ENCODE measurements around the gene UCKL1.

Gene UCKL1

DNA sequence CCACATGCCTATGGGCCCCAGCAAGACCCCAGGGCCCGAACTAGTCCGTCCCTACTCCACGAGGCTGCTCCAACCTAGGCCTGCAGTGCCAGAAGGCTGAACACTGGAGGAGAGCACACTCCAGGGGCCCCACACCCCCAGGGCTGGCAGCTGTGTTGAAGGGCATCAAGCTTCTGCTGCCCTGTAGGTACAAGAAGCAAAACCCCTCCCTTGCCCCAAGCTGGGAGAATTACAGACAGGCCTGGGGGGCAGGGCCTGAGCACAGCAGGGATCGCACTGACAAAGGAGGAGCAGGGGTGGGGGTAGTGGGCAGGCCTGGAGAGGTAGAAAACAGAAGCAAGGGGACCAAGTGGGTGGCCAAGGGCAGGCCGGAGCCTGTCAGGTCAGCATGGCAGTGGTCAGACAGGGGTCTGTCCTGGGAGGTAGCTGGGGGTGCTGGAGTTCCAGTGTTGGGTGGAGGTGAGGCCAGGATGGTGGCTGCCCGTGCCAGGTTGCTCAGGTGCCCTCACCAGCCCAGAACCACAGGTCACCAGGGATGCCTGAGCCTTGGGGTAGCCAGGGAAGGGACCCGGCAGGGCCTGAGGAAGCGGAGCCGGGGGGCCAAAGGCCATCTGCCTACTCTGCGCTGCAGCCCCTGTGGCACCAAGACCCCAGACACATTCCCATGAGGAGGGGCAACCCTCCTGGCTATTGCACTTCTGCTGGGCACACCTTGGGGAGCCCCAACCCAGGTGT is 2.9 kb upstream of the UCKL1 start:
- DNase-seq: no peak

DNA sequence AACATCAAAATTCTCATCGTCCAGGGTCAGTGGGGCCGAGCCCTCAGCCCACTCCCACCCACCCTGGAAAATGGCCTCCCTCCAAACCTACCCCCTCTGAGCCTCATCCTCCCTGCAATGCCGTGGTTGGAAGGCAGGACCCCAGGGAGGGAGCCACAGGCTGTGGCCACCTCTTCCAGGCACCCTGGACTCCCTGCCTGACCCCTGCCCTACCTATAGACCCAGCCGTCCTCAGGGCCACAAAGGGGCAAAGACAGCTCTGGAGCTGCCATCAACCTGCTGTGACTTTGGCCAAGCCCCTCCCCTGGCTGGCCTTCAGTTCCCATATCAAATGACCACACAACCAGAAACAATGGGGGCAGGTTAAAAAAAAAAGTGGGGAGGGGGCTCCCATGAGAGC is 2.3 kb upstream of the UCKL1 start:
- DNase-seq: no peak

DNA sequence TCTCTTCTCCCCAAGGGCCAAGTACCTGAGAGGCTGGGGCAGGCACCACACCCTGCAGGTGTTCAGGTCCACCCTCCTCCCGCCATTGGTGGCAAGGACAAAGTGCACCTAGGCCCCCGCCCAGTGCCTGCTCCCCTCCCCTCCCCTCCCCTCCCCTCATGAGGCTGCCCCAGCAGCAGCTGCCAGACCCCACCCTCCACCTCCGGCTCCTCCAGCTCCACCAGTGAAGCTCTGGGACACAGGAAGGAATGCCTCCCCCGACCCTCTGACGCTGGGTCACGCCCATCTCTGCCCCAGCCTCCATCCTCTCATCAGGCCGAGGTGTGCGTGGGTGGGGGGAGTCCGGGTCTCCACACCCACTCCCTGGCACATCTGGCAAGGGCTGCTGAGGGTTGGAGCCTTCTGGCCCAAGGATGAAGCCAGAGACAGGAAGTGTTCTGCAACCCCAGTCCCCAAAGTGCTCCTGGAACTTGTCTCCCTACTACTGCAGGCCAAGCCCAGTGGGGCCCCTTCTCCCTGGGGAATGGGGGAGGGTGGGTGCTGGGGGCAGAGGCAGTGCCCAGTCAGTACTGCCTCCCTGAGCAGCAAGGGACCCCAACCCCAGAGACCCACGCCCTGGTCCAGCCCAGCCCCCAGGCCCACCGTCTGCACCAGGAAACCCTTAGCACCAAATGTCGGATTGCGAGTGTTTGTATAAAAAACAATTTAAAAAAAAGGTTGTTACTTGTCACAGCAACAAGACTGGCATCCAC is 1.6 kb upstream of the UCKL1 start:
- DNase-seq: no peak

DNA sequence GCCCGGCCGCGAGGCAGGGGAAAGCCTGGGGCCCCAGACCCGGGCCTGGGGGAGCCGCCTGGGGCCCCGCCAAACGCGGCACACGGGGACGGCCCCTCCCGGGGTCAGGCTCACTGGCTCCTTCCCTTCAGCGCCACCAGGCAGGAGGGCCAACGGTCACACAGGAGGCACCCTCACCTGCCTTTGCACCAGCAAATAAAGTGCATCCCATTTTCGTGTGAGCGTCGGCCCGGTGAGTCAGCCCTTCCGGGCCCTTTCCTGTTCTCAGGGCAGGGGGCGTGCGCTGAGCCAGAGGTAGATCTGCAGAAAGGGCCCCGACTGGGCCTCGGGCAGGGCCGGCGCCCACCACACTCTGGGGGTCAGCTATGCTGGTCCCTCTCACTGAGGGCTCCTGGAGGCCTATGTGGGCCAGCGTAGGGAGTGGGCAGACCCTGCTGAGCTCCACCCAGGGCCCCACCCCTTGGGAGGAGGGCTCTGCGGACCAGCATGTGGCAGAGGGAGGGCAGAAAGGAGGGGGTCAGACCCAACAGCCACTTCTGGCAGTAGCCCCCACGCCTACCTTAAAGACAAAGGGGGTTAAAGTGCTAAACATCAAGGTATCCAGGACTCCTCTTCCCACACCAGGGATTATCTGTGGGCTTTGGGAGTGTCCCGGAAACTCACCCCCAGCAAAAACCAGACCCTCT is 931 bp upstream of the UCKL1 start:
- DNase-seq: no peak

DNA sequence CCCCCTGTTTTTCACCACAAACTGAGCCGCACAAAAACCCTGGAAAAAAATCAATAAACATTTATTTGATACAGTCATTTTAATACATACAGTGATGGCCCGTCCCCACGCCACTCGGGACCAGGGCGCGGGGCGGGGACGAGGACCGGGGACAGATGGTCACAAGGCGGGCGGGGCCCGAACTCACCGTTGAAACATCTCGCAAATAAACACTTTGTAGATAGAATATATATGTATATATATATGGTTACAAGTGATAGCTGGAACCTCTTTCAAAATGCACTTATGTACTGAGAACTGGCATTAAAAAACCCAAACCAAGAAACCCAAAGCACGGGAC is 418 bp upstream of the UCKL1 start:
- no peak for DNase-seq

DNA sequence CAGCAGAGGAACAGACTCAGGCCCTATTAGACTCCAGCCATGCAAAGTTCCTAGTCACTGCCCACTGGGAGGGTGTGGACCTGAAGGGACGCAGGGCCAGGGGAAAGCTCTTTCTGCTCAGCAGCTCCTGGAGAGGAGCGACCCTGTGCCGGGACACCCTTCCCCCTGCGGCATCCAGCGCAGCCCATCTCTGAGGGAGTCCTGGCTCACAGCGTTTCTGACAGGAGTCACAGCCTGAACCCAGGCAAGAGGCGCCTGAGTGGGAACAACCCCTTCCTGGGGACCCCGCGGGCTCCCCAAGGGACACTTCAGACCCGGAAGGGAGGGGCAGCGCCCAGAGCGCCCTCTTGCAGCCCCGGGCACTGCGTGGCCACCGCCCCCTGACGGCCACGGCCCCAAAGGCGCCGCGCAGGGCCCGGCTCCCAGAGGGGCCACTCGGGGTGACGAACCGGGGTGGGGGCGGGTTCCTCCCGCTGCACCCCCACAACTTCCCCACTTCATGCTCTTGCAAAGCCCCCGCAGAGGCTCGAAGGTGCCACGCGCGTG is 862 bp downstream of the UCKL1 start:
- DNase-seq: no peak

DNA sequence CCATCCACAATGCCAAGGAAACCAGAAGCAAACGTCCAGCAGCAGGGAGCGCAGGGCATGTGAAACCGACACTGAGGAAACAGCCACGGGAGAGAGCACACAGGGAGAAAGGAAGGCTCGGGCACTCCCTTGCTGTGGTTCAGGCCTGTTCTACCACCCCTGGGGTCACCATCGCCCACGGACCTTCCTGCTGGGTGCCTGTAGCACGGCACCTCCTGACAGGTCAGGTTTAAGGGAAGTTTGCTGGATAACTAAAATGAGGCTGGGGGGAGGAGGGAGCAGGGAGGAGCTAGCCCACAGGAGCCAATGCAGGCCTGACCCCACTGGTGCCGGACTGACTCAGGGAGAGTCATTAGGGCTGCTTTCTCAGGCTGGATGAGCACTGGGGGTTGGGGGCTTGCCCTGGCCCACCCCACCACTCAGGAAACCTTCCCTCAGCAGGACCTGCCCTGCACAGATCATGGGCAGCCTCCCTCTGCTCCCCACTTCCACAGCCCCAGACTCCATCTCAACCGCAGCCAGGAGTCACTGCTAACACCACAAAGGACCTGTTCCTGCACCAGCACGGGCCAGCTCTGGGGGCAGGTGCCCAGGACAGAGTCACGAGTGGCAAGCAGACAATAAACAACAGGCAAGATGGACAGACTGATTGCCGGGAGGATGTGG is 2.3 kb downstream of the UCKL1 start:
- DNase-seq: no peak

DNA sequence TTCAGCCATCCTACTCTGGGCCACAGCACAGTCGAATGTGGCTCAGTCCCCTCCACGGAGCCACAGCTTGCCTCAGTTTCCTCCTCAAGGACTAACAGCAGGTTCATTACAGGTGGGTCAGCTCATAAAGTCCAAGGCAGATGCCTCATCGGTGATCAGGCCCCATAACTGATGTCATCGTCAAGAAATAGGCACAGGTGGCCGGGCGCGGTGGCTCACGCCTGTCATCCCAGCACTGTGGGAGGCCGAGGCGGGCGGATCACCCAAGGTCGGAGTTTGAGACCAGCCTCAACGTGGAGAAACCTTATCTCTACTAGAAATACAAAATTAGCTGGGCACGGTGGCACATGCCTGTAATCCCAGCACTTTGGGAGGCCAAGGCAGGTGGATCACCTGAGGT is 3.4 kb downstream of the UCKL1 start:
- no peak for DNase-seq

DNA sequence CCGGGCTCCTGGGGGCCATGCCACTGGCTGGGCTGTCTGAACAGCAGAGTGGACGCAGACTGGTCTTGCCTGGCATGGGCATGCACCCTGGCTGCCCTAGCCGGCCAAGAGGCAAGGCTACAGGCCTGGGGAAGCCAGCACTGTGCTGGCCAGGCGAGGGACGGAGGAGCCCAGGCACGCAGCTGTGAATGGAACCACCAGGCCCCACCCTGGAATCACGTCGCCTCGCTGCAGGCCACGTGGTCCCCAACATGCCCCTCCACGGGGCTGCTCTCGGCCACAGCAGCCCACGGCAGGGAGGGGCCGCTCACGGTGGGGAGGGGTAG is 4.0 kb downstream of the UCKL1 start:
- DNase-seq: no peak

DNA sequence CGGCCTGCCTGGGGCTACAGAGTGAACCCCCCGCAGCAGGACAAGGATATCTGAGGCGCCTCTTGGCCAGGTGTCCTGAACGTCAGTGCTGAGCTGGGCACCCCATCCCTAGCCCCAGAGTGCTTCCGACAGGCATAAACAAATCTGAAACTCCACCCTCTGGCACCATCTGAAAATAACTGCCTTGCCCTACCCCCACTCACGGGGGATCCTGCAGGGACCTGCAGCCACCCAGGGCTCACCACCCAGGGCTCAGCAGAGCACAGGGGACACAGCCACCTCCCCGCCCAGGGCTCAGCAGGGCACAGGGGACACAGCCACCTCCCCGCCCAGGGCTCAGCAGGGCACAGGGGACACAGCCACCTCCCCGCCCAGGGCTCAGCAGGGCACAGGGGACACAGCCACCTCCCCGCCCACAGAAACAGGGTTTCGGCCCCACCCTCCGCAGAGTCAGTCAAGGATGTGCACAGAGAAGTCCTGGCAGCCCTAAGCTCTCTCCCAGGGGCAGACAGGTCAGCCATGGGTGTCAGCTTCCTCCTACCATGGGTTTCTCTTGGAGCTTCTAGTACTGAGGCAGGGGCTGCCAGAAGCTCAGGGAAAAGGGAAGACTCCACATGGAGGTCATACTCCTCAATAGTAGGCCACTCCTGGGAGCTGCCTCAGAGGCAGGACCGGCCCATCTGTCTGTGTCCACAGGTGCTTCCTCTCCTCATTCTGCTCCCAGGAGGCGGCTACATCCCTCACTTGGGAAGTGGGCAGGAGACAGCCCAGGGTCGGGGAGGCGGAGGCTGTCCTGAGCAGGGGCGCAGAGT is 4.6 kb downstream of the UCKL1 start:
- DNase-seq: no peak

DNA sequence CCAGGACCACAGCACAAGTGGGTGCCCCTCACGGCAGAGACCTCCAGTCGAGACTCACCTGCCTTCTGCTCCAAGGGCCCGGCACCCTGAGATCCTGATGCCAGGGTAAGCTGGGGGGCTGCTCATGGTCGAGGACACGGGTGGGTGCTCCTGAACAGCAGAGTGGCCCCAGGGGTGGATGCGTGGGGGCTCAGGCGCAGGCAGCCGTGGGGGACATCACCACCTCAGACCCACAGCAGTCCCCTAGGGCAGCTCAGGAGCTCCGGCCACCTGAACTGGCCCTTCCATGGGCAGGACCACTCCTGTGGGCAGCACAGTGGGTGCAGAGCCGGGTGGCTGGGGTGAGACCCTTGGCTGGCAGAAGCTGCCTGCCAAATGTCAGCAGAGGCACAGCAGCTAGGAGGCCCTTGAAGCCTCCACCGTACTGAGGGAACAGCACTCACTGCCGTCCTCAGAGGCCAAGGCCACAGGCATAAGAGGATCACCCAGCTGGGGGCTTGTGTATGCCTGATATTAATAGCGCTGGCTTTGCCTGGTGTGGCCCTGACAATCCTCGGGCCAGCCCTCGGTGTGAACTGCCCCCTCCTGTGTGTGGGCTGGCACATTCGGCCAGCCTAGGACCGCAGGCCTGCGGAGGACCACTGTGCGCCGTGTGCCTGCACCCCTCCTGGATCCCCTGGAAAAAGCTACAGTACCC is 5.4 kb downstream of the UCKL1 start:
- no peak for DNase-seq

DNA sequence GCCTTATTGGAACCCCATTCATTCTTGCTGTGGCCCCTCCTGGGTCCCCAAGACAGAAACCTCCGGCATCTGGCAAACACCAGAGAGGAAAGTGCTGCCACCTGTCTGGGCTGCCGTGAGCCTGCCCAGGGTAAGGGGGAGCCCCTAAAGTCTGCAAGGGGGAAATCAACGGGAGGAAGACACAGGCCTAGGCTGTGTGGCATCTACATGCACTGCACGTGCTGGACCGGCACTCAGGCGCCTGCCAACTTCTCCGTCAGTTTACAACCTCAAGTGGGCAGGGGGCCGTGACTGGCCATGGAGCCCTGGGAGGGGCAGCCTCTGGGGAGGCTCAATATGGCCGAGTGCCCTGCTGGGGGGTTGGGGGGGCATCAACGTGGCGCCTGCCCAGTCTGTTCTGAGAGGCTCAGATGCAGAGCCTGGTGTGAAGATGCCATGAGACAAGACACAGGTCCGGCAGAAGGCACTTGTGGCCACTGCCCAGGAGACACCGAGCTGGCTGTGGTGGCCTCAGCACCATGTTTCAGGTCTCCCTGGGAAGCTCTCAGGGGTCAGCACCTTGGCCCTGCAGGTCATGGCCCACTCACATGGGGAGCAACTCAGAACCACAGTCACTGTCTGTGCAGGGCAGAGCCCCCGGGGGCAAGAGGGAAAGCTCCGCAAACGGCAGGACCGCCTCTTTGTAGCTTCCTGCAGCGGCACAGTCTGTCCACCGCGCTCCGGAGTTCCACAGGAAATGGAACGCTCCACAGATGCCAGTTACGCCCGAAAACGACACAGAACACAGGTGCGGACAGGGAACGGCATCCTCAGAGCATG is 8.4 kb downstream of the UCKL1 start:
- DNase-seq: no peak

DNA sequence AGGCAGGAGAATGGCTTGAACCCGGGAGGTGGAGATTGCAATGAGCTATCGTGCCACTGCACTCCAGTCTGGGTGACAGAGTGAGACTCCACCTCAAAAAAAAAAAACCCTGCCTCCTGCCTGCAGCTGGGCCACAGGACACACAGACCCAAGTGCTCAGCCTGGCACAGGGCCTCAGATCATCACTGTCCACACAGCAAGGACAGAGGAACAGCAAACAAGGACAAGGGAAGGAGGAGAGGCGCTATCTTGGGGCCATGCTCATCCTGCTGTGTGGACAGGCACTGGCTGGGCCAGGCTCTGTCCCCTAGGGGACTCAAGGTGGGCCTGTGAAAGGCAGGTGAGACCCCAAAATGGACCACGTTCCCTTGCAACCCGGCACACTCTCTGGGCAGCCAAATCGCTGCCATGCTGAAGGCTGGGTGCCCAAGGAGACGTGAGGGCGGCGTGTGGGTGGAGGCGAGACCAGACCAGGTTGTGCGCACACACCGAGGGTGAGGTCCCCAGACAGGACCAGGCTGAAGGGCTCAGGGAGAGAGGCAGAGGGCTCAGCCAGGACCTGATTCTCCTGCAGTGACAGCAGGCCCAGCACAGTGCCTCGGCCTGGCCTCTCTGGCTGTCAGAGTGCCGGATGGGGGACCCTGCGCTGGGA is 9.1 kb downstream of the UCKL1 start:
- no peak for DNase-seq

DNA sequence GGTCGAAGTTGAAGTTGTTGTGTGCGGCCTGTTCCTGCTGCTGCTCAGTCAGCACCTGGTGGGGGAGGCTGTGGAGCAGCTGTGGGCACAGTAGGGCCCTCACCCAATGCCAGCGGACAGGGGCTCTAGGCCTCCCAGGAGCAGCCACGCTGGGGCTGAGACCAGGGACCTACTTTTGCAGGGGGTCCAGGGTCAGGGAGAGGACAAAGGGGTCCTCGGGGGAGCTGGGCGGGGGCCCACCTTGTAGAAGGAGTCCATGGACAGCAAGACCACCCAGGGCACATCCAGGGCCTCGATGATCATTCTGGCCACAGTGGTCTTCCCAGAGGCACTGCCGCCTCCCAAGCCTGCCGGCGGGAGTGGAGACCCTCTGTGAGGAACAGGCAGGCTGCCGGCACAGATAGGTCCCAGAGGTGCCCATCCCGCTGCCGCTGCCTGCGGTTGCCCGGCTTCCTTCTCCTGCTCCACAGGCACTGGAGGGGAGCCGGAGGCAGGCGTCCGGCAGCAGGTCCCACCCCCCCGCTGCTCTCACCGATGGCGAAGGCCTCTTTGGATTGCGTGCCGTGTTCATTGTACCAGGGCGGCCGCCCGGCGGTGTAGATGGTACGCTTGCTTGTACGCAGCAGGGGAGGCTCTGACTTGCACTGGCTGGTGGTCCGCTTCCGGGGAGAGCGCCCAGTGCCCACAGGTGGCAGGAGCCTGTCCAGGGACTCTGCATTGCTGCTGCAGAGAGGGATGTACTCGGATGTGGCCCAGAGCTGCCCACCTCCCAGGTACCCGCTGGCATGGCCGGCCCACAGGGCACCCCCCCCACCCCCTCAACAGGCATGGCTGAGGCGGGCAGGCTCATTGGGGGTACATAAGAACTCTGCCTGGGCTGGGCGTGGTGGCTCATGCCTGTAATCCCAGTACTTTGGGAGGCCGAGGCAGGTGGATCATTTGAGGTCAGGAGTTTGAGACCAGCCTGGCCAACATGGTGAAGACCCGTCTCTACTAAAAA is 10.0 kb downstream of the UCKL1 start:
- DNase-seq: no peak

DNA sequence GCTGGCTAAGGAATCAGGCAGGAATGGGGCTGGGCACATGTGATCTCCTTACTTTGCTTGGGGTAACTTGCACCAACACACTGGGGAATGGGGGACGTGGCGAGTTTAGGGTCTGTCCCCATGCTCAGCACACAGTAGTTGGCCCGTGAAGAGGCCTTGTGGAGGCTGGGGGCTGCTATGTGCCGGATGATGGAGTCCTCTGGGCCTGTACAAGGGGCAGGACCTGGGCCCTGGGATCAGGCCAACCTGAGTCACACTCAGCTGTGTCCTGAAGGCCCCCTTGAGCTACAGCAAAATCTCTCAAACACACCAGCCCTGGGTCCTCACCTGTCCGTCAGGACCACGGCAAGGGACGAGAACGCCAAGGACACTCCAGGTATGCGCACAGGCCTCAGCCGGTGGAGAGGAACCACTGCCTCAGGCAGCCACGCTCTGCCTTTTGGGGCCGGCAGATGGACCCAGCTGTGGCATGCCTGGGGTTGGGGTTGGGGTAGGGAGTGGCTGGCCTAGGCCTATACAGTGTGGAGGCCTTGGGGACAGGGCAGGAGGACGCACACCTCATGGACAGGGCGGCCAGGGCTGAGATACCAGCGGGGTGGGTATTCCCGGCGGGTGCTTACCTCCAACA is 11.1 kb downstream of the UCKL1 start:
- DNase-seq: no peak

DNA sequence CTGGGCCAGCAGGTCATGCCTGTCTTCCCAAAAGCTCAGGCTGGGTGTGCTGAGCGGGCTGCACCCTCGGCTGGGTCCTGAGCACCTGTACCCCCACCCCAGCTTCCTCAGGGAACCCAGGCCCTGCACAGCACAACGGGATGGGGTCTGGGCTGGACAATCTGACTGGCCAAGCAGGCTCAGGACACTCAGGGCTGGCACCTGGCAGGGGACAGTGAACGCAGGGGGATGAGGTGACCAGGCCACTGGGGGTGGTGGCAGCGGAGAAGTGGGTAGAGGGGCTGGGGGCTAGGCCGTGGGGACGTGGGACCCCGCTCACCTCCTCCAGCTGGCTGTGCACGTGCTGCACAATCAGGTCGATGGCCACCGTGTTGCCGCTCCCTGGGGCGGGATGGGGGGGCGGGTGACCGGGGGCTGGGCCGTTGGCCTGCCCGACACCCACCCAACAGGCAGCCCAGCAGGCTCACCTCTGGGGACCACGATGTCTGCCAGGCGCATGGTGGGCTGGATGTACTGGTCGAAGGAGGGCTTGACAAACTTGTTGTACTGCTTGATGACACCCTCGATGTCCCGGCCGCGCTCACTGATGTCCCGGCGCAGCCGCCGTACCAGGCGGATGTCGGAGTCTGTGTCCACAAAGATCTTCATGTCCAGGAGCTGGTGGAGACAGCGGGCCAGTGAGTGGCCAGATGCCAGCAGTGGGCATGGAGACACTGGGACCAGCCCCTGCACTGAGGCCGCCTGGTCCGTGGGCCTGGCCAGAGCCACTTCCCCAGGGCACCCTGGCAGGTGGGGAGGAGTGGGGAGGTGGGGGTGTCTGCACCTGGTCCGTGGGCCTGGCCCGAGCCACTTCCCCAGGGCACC is 11.9 kb downstream of the UCKL1 start:
- no peak for DNase-seq

DNA sequence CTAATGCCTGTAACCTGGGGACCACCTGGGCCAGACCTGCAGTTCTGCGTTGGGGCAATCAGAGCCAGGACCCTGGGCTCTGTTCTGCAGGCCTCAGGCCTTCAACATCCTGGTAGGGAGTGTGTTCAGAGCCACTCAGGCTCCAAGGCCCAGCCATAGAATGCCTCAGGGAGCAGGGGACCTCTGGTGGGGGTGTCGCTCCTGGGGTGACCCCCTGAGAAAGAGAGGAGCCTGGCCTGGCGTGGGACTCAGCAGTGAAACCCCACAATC is 12.5 kb downstream of the UCKL1 start:
- no peak for DNase-seq
